ENCODE data around the gene HSPBAP1. TPM values are rescaled to one million over a fixed set of nuclear protein-coding genes. Genes with fewer than 3 reads are reported as not detected.

HSPBAP1 gene
- total RNA-seq, 2 experiments from 2014 or later, result 4.0 to 4.2 TPM

DNA sequence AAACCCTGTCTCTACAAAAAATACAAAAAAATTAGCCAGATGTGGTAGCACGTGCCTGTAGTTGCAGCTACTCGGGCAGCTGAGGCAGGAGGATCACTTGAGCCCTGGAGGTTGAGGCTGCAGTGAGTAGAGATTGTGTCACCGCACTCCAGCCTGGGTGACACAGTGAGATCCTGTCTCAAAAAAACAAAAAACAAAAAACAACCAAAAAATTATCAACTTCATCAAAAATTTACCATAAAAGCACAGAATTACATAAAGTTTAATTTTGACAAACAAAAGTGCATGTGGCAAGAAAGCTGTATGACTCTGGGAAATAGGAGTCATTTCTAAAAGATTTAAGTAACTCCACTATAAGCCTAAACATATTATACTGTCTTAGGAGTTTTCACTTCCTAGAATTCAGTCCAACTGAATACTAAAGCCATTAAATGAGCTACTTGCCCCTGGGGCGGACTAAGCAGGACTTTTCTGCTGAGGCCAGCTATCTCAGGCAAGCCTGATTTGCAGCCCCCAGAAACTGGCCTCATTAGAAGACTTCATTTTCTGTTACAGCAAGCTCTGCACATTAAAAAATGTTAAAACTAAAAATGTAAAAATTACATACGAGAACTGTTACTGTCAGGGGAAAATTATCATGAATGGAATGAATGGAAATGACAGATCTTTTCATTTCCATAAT lies 23.0 kb downstream of the HSPBAP1 start:
- TF ChIP-seq, protein P1, sequence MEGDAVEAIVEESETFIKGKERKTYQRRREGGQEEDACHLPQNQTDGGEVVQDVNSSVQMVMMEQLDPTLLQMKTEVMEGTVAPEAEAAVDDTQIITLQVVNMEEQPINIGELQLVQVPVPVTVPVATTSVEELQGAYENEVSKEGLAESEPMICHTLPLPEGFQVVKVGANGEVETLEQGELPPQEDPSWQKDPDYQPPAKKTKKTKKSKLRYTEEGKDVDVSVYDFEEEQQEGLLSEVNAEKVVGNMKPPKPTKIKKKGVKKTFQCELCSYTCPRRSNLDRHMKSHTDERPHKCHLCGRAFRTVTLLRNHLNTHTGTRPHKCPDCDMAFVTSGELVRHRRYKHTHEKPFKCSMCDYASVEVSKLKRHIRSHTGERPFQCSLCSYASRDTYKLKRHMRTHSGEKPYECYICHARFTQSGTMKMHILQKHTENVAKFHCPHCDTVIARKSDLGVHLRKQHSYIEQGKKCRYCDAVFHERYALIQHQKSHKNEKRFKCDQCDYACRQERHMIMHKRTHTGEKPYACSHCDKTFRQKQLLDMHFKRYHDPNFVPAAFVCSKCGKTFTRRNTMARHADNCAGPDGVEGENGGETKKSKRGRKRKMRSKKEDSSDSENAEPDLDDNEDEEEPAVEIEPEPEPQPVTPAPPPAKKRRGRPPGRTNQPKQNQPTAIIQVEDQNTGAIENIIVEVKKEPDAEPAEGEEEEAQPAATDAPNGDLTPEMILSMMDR (IDR thresholded peaks at IDR 0.05), result no peak
- no peak for ATAC-seq
- H3K27ac Mint-ChIP-seq, result no peak overlapping the region
- H3K9me3 Mint-ChIP-seq, result no peaks in the 10 kb centered on the region
- H3K27me3 Mint-ChIP-seq, result no peaks in the 10 kb centered on the region
- ChIA-PET POLR2A (no interaction called here), CTCF (interaction anchor here (1.0 to 1.9 kb wide), 2 partner anchors 15 to 121 kb away, joined by 3 to 7 read pairs; no protein-coding TSS in a partner anchor)
- no peak for DNase-seq
- intact Hi-C loops (cut with micrococcal nuclease), result no loop called here
- H3K4me1 Mint-ChIP-seq (ENCODE audit: low read depth), result peaks cover 3% of the 10 kb centered on the region
- H3K36me3 Mint-ChIP-seq (ENCODE audit: low read depth), result peaks cover 5% of the 10 kb centered on the region
- H3K4me3 Mint-ChIP-seq, result no peak overlapping the region

DNA sequence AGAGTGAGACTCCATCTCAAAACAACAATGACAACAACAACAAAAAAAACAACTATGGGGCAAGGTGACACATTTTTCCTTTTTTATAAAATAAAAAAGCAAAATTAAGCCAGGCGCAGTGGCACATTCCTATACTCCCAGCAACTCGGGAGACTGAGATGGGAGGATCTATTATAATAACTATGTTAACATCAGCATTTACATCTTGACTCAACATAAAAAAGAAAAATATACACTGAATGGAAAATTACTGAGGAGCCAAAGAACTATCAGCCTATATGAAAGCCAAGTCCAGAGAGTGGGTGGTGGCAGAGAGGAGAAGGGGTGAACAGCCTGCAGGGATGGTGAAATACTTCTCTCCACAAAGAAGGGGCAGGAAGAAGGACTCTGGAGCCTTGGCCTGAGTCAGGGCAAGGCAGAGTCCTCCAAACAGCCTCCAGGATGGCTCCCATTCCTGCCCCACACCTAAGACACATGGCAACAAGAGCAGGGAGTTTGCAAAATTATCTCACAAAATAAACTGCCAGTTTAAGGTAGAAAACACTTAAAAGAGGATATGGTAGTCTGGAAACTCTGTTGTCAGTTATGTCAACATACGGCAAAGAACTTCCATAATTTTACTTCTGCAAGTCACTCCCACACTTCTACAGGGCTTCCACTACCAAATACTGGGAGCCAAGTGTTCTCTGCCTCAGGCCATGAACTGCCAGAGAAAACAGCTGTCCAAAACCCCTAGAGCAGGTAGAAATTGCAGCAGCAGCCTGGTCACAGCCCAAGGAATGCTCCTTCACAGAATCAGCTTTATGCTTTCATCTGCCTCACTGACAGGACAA lies 25.9 kb downstream of the HSPBAP1 start:
- H3K9me3 Mint-ChIP-seq, result no peaks in the 10 kb centered on the region
- ChIA-PET POLR2A (no interaction called here), CTCF (no interaction called here)
- TF ChIP-seq, protein P1 (IDR thresholded peaks at IDR 0.05), result no peak
- intact Hi-C loops (cut with micrococcal nuclease), result no loop called here
- no peaks in the 10 kb centered on the region for H3K27me3 Mint-ChIP-seq
- H3K4me1 Mint-ChIP-seq (ENCODE audit: low read depth), result no peaks in the 10 kb centered on the region
- ATAC-seq (no peak), DNase-seq (no peak)
- H3K36me3 Mint-ChIP-seq (ENCODE audit: low read depth), result peaks cover 4% of the 10 kb centered on the region
- no peak overlapping the region for H3K4me3 Mint-ChIP-seq
- no peak overlapping the region for H3K27ac Mint-ChIP-seq

DNA sequence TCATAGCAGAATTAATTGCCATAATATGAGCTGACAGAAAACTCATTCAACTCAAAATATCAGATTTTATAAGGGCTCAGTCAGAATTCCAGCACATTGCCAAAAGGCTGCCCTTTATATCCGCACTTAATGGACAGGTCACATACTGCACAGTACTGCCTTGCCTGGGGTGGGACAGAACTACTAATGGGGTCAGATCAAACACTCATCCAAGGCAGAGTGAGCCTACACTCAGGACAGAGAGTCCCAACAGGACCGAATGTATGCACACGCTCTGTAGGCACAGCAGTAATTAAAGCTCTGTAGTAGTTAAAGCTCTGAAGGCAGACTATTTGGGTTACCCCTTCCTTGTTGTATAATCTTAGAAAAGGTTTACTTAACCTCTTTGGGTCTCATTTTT lies 27.2 kb downstream of the HSPBAP1 start:
- Mint-ChIP-seq H3K27me3 (no peaks in the 10 kb centered on the region), H3K4me1 (ENCODE audit: low read depth) (no peaks in the 10 kb centered on the region), H3K36me3 (ENCODE audit: low read depth) (peaks cover 4% of the 10 kb centered on the region), H3K4me3 (no peak overlapping the region), H3K9me3 (no peaks in the 10 kb centered on the region), H3K27ac (no peak overlapping the region)
- ATAC-seq, result no peak
- TF ChIP-seq, protein P1 (IDR thresholded peaks at IDR 0.05), result no peak
- intact Hi-C loops (cut with micrococcal nuclease), result no loop called here
- ChIA-PET CTCF (interaction anchor here (0.7 kb wide), 1 partner anchor 11 kb away, joined by 3 read pairs; no protein-coding TSS in a partner anchor), POLR2A (no interaction called here)
- no peak for DNase-seq

DNA sequence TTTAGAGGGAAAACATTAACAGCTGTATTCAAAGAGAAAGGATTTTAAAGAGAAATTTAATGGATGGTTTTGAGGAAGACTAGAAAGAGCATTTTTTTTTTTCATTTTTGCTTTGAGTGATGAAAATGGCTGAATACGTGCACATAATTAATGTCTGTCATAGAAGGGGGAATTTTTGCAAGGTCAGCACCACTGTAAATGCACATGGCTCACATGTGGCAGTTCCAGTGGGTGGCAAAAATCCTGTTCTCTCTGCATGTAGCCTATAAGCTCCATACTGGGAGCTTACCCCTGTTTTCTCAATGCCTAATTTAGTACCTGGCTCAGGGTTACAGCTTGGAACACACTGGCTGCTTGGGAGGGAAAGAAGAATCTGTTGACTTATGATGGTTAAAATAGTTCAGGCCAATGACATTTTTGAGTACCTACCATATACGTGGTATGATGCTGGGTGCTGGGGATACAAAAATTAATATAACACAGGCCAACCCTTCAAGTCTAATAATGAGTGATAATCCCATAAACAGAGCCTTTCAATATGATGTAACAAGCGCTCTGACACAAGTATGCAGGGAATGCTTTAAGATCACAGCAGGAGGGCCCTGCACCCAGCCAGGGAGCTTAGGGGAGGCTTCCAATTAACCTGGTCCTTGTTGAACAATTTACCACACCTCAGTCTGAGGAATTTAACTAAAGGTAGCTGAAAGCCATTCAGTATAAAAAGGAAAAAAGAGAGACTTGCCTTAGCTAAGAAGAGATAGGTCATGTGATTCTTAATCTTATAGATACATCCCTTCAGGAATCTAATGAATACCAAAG lies 33.0 kb downstream of the HSPBAP1 start:
- TF ChIP-seq, protein P1 (IDR thresholded peaks at IDR 0.05), result no peak
- CTCF ChIA-PET, result no interaction called here

More for the DNA sequence above, 33.0 kb downstream of the HSPBAP1 start:
- POLR2A ChIA-PET, result no interaction called here
- Mint-ChIP-seq H3K4me1 (ENCODE audit: low read depth) (peaks cover 2% of the 10 kb centered on the region), H3K36me3 (ENCODE audit: low read depth) (peaks cover 1% of the 10 kb centered on the region), H3K27me3 (no peaks in the 10 kb centered on the region), H3K9me3 (no peaks in the 10 kb centered on the region), H3K27ac (no peak overlapping the region), H3K4me3 (no peak overlapping the region)
- intact Hi-C loops (cut with micrococcal nuclease), result no loop called here
- ATAC-seq, result no peak
- no peak for DNase-seq

Data from activated CD8-positive, alpha-beta T cell treated with anti-CD3 and anti-CD28 coated beads for 36 hours (primary cell).